IPS DF 6.9 (cell line): ENCODE measurements around the gene HOXB8.

Source experiments
- DNase-seq: peaks from one replicate; pipeline ENCODE4 v3.0.0-alpha.2; 2013; ENCODE audit warnings: low read depth, low spot score
- H3K27ac ChIP-seq: one replicate; pipeline ENCODE4 v1.5.1; 2013; ENCODE audit warnings: low read length, control low read depth
- H3K27me3 ChIP-seq: 2 replicates; pipeline ENCODE4 v1.6.1; 2013; ENCODE audit warnings: mild to moderate bottlenecking, low read length; ENCODE audit not compliant: control insufficient read depth, insufficient read depth
- H3K36me3 ChIP-seq: 2 replicates; pipeline ENCODE4 v1.6.1; 2013; ENCODE audit warnings: low read length; ENCODE audit not compliant: control insufficient read depth, insufficient read depth
- H3K4me1 ChIP-seq: 2 replicates; pipeline ENCODE4 v1.6.1; 2013; ENCODE audit warnings: low read length; ENCODE audit not compliant: control insufficient read depth, insufficient read depth
- H3K4me3 ChIP-seq: 2 replicates; pipeline ENCODE4 v1.5.1; 2013; ENCODE audit warnings: mild to moderate bottlenecking, low read length
- H3K9me3 ChIP-seq: 2 replicates; pipeline ENCODE4 v1.6.1; 2013; ENCODE audit warnings: low read length, inconsistent platforms; ENCODE audit not compliant: control insufficient read depth, insufficient read depth
- WGBS: extraction: QIAGEN DNeasy Blood & Tissue Kit; methylation state at CpG from one replicate; pipeline ENCODE4 v1.1.7; 2013; ENCODE audit warnings: mixed read lengths, missing lambda C conversion rate; ENCODE audit not compliant: insufficient read length, insufficient coverage; 5-methylcytosine and 5-hydroxymethylcytosine counted together

Gene HOXB8

DNA sequence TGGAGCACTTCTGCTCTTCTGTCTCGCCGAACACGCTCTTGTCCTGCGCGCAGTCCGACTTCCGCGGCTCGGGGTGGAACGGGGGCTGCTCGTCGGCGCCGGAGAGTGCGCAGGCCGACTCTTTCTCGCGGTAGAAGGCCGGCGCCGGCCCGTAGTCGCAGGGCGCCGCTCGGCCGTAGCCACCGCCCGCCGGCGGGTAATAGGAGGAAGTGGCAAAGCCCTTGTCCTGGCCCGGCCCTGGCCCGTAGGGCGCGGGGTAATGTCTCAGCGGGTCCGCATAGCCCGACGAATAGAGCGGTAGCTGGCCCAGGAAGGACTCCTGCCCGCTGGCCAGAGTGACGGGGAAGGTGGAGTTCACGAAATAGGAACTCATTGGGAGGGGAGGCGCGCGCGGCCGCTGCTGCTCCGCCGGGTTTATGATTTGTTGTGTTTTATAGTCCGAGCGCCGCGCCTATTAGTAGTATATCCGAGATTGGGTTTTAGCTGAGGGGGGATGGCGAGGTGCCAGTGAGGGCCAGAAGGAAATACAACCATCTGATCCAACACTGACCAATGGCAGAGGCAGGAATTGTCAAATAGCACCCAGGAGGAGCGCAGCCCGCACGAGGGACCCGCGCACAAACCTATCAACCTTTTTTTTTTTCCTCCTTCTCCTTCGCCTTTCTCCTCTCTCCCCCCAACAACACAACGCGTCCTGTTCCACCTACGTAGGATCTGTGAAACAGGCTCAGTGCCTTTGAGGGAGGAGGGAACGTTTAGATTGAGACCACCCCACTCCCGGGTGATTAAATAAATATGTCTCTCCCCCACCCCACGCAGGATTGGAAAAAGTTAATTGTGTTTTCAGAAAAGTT, 17.1 kb downstream of the HOXB8 start:
- Histone ChIP-seq H3K27me3 (peaks cover 96% of the 10 kb centered on the region), H3K9me3 (no peaks in the 10 kb centered on the region), H3K4me1 (peaks cover 4% of the 10 kb centered on the region; the same call in 1 of the 2 replicates), H3K36me3 (no peaks in the 10 kb centered on the region), H3K27ac (no peak overlapping the region), H3K4me3 (no peak overlapping the region)
- WGBS = no CpG with 5 or more reads among the region's 68 CpGs
- no peak for DNase-seq

DNA sequence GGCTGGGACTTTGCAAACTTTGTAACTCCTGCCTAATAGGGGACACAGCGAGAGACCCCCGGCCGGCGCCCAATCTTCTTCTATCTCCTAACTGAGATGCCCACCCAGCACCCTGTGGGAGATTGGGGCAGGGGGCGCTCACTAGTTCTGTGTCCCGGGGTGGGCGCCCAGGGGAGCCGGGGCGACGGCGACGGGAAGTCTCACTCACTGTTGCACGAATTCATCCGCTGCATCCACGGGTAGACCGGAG, 17.6 kb downstream of the HOXB8 start:
- Histone ChIP-seq H3K27ac (no peak overlapping the region), H3K27me3 (peaks cover 96% of the 10 kb centered on the region), H3K9me3 (no peaks in the 10 kb centered on the region), H3K4me1 (peaks cover 4% of the 10 kb centered on the region; the same call in 1 of the 2 replicates), H3K4me3 (no peak overlapping the region), H3K36me3 (no peaks in the 10 kb centered on the region)
- no CpG with 5 or more reads among the region's 16 CpGs for WGBS
- DNase-seq = no peak

DNA sequence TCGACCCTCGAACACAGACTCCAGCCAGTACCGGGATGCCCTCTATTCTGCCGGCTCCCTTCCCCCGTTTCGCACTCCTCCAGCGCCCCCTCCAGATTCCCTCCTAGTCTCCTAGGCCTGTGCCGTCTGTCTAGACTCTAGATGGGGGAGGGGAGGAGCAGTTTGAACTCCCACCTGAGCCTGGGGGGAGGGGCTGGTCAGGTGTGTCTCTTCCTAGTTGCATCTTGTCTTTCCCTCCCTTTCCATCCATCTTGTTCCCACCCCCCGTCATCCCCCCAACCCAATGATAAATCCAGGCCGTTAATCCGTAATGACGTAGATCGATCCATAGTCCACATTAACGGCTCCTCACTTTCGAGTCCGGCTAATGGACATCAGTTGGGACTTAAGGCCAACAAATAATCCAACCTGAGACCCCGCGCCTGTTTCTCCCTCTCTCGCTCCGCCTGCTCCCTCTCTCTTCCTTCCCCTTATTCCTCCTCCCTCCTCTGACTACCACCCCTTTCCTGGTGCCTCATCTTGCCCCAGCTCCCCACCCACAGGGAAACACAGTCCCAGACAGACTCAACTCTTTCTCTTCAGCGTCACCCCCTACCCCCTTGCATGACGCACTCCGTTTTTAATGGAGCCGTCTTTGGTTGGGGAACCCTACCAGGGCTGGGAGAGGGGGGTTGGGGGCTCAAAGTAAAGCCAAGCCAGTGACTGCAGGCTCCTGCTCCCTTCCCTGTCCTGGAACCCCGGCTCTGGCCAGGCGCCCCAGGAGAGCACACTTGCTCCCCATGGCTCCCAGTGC, 18.2 kb downstream of the HOXB8 start:
- Histone ChIP-seq H3K9me3 (no peaks in the 10 kb centered on the region), H3K4me1 (peaks cover 4% of the 10 kb centered on the region; the same call in 1 of the 2 replicates), H3K4me3 (no peak overlapping the region), H3K36me3 (no peaks in the 10 kb centered on the region), H3K27ac (no peak overlapping the region), H3K27me3 (peaks cover 96% of the 10 kb centered on the region)
- no CpG with 5 or more reads among the region's 26 CpGs for WGBS
- DNase-seq = no peak

DNA sequence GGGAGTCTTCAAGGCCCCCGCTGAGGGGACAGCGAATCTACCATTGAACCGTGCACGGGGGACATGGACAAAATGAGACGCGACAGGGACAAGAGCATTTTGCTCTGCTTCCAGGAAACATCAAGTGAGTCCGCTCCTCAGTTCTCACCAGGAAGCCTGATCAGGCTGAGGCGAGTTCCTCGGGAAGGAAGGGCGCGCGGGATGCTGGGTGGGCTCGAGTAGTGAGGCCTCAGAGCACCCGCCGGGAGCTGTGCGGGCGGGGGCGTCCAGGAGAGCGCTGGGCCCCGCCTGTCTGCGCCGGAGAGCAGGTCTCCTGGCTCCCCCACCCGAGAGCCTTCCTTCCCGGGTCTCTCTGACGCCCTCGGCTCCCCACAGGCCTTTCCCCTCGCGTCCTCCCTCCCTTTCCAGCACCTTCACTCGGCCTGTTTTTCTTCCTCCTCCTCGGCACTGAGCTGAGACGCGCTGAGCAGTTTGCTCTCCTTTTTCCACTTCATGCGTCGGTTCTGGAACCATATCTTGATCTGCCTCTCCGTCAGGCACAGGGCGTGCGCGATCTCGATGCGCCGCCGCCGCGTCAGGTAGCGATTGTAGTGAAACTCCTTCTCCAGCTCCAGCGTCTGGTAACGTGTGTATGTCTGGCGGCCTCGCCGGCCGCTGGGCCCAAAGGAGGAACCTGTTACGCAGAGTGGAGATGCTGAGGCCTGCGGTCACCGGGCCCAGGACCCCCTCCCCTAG, 18.9 kb downstream of the HOXB8 start:
- no peak overlapping the region for H3K27ac ChIP-seq

DNA sequence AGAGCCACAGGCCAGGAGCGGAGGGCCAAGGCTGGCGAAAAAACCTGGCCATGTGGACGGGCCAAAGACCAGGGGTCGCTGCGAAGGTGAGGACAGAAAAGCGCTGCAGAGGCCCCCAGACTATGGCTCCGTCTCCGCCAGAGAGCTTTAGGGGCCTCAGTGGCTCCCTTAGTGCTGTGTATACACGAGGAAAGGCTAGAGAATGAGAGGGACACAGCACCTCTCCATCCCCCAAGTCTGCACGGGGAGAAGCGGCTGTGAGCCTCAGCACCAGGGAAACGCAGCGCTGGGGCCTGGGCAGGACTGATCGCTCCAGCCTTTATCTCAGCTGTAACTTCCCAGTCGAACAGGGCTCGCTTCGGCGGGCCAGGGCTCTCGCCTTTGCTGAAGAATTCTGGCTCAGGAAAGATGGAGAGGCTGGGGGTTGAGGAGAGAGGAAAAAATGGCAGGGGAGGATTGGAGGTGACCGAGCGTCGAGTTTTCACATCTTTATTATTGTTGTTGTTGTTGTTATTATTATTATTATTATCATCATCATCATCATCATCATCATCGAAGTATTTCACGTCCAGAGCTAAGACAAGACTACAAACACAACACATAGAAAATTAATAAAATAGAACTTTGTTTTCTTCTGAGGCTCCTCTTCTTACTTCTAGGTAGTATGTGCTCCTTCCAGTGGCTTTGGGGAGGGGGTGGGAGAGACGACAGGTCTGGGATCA, 19.7 kb downstream of the HOXB8 start:
- Histone ChIP-seq H3K27ac (no peak overlapping the region), H3K36me3 (no peaks in the 10 kb centered on the region), H3K4me3 (no peak overlapping the region), H3K9me3 (no peaks in the 10 kb centered on the region), H3K27me3 (peaks cover 96% of the 10 kb centered on the region), H3K4me1 (peaks cover 4% of the 10 kb centered on the region; the same call in 1 of the 2 replicates)
- no peak for DNase-seq
- WGBS = no CpG with 5 or more reads among the region's 25 CpGs

More for the DNA sequence above, 18.9 kb downstream of the HOXB8 start:
- Histone ChIP-seq H3K4me1 (0 out of 2 replicates have a peak, but pooled peaks cover 4% of the 10 kb centered on the region), H3K4me3 (no peak overlapping the region), H3K9me3 (no peaks in the 10 kb centered on the region), H3K36me3 (no peaks in the 10 kb centered on the region), H3K27me3 (peaks cover 96% of the 10 kb centered on the region)
- WGBS = no CpG with 5 or more reads among the region's 54 CpGs
- no peak for DNase-seq

DNA sequence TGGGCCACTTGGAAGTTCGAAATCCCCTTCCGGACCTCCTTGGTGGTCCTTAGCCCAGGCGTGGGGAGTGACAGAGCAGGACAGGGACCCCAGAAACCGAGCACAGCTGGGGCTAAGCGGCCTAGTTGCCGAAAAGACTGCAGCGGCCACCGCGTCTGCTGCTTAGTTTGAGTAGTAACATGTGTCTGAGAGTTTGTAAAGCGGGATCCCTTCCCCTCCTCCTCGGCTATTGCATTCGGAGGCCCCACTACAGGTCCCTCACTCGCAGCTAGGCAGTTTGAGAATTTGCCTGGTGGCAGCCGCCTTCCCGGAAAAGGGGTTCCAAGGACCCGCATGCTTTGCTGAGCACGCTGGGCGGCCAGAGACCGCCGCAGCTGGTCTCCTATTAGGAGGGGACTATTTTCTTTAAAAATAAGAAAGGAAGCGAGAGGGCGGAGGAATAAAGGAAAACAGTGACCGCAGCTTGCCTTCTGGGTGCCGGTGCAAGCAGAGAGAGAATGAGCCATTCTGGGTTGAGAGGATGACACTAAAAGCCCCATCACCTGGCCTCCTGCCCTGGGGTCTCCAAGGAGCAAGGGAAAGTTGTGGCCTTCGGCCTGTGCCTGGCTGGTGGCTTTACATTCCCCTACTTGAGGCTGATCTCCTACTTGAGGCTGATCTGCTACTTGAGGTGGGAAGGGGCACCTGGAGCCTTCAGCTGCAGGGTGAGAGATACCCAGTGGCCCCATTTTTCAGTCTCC, 20.4 kb downstream of the HOXB8 start:
- no peak overlapping the region for H3K27ac ChIP-seq
- H3K4me3 ChIP-seq = no peak overlapping the region
- H3K4me1 ChIP-seq = peaks cover 5% of the 10 kb centered on the region; the same call in 1 of the 2 replicates
- DNase-seq = no peak
- H3K27me3 ChIP-seq = peaks cover 96% of the 10 kb centered on the region
- H3K9me3 ChIP-seq = no peaks in the 10 kb centered on the region
- no CpG with 5 or more reads among the region's 25 CpGs for WGBS
- H3K36me3 ChIP-seq = no peaks in the 10 kb centered on the region

DNA sequence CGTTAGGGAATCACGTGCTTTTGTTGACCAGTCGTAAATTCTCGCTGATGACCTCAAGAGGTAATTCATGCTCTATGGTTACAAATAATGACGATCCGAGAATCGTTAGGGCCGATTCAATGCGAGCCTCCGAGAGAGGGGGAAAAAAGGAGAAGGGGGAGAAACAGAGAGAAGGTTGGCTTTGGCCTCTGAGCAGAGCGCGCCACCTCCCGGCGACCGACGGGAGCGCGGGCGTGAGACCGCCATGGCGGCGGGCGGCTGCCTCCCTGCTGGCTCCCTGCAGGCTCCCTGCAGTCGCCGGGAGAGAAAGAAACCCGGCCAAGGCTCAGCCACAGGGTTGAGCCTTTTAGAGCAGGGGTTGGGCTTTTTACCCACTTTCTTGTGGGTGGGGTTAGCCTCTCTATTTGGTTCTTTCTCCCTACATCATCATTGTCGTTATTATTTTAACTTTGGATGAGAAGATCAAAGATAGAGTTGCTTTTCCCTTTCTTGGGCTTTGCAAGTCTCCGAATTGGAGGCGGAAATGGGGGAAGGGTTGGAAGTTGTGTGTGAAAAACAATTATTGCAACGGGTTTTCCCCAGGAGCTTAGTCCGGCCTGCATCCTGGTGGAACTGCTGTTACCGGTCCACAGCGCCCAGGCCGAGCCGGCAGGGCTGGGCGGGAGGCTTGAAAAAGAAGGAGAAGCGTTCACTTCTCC, 21.1 kb downstream of the HOXB8 start:
- no peak overlapping the region for H3K27ac ChIP-seq
- no peaks in the 10 kb centered on the region for H3K36me3 ChIP-seq
- WGBS = no CpG with 5 or more reads among the region's 37 CpGs
- no peak for DNase-seq
- peaks cover 96% of the 10 kb centered on the region for H3K27me3 ChIP-seq
- no peak overlapping the region for H3K4me3 ChIP-seq
- H3K4me1 ChIP-seq = peaks cover 5% of the 10 kb centered on the region; the same call in 1 of the 2 replicates
- no peaks in the 10 kb centered on the region for H3K9me3 ChIP-seq

DNA sequence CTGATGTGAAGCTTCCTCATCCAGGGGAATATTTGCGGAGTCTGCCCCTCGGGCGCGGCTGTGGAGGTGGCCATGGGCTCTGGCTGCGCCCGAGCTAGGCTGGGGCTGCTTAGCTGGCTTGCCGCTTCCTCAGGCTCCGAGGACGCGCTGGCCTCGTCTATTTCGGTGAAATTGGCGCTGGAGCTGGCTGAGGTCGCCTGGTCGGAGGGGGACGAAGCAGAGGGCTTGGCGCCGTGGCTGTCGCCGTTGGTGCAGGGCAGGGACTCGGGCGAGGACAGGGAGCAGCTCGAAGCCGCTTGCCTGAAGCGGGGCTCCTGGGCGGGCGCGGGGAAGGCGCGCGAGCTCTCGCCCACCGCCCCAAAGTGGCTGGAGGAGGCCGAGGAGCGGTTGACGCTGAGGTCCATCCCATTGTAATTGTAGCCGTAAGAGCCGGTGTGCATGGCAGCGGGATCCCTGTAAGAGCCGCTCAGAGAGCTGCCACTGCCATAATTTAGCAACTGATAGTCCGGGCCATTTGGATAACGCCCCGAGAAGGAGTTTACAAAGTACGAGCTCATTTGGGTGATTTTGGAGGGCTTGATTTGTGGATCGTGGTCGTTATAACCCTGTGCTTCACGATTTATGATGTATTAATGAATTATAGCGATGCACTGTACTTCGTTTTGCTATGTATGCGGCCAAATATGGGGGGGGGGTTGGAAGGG, 21.8 kb downstream of the HOXB8 start, which contains the start of gene HOXB5:
HOXB5 (minus strand) TSS at position 654 of the 704 bp plus-strand sequence; CDS start at position 557, 97 bp downstream.
- no peak within 1 kb of the TSS for H3K4me3 ChIP-seq
- H3K4me1 ChIP-seq = peaks cover 5% of the 10 kb centered on the region; the same call in 1 of the 2 replicates
- WGBS = no CpG with 5 or more reads among the region's 50 CpGs
- DNase-seq = no peak
- H3K27me3 ChIP-seq = peaks cover 96% of the 10 kb centered on the region
- H3K36me3 ChIP-seq = no peaks in the 10 kb centered on the region
- H3K27ac ChIP-seq = no peak within 1 kb of the TSS
- no peaks in the 10 kb centered on the region for H3K9me3 ChIP-seq
